Activated CD4-positive, alpha-beta T cell treated with anti-CD3 and anti-CD28 coated beads for 36 hours (primary cell): ENCODE data around the gene F2RL3. TPM values are rescaled to one million over a fixed set of nuclear protein-coding genes. Genes with fewer than 3 reads are reported as not detected.
A peak's percentile ranks its signal among the peaks of the same experiment; 100 is the strongest.

Experiments used
- ATAC-seq: fragments of 200-7000 bp; cut with Tn5 transposase; one replicate; pipeline ENCODE4 v1.10.0; 2021; ENCODE audit warnings: mild to moderate bottlenecking, moderate library complexity
- CTCF ChIA-PET: fragments of 350-600 bp; sonication (Branson Sonifier 250); formaldehyde crosslinking; loops from one replicate; lab custom pipeline; 2021; ENCODE audit warnings: antibody characterized with exemption; lab: Charles Lee
- POLR2A ChIA-PET: fragments of 350-600 bp; sonication (Branson Sonifier 250); formaldehyde crosslinking; loops from one replicate; lab custom pipeline; 2021; ENCODE audit warnings: antibody characterized with exemption, inconsistent platforms; lab: Charles Lee
- DNase-seq: peaks from one replicate; pipeline ENCODE4 v3.0.0-alpha.2; 2020
- H3K27ac Mint-ChIP-seq: one replicate; pipeline ENCODE4 v1.8.0; 2021; ENCODE audit warnings: mixed read lengths
- H3K27me3 Mint-ChIP-seq: one replicate; pipeline ENCODE4 v1.8.0; 2021; ENCODE audit warnings: mixed read lengths
- H3K36me3 Mint-ChIP-seq: one replicate; pipeline ENCODE4 v1.8.0; 2021; ENCODE audit warnings: low read depth, mixed read lengths
- H3K4me1 Mint-ChIP-seq: one replicate; pipeline ENCODE4 v1.8.0; 2021; ENCODE audit warnings: mixed read lengths
- H3K4me3 Mint-ChIP-seq: one replicate; pipeline ENCODE4 v1.8.0; 2021; ENCODE audit warnings: mild to moderate bottlenecking, moderate library complexity, mixed read lengths
- H3K9me3 Mint-ChIP-seq: one replicate; pipeline ENCODE4 v1.8.0; 2021; ENCODE audit warnings: low read depth, mixed read lengths
- intact Hi-C, 2 experiments: fragments of 100-400 bp; cut with DNase I in 1 of 2; cut with micrococcal nuclease in 1 of 2; formaldehyde crosslinking; loops; one replicate each; pipeline versions ENCODE4 v1.14.2 to v1.15.1; 2022 to 2024; cut with DNase I, micrococcal nuclease
- total RNA-seq, 2 experiments: library from RNA; stranded (reverse); gene quantifications; one replicate each; pipeline ENCODE4 v1.2.3, GENCODE V29; 2021

Gene F2RL3
- total RNA-seq, 2 experiments from 2014 or later = not detected

DNA sequence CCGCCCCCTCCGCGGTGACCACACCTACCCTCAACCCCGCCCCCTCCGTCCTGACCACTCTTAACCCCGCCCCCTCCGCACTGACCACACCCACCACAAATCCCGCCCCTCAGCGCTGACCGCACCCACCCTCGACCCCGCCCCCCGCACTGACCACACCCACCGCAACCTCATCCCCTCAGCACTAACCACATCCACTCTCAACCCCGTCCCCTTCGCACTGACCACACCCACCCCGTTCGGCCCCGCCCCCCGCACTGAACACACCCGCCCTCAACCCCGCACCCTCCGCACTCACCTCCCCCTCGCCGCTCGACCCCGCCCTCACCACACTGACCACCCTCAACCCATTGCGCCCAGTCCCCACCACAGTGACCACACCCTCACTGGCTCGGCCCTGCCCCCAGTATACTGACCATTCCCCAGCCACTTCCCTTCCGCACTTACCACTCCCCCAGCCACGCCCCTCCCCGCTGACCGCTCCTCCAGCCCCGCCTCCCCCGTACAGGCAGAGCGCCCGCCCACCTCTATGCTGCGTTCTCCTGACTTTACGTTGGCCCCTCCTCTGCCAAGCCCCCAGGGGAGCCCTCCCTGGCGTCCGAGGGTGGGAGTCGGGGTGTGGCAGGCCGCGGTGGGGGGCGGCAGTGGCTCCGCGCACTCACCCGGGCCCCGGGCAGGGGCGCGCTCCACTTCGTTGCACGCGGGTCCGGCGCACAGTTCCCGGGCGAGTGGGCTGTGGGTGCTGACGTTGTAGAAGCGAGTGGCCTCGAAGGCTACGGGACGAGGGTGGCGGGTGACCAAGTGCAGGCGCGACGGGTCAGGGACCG is 8.4 kb downstream of the F2RL3 start:
- POLR2A ChIA-PET = no interaction called here
- Mint-ChIP-seq H3K36me3 (no peaks in the 10 kb centered on the region), H3K4me3 (peak overlapping the region; percentile 43), H3K27ac (no peak overlapping the region), H3K27me3 (peaks cover 27% of the 10 kb centered on the region), H3K9me3 (no peaks in the 10 kb centered on the region), H3K4me1 (peaks cover 16% of the 10 kb centered on the region)
- DNase-seq (peak; percentile 80), ATAC-seq (peak; percentile 53)
- CTCF ChIA-PET = no interaction called here
- intact Hi-C loops = loop anchor here in 1 of 2 experiments (1.0 to 10.0 kb wide), 8 partner anchors 68 to 425 kb away; partner anchors contain the start of genes BABAM1, C19orf44, CALR3 and HAUS8

DNA sequence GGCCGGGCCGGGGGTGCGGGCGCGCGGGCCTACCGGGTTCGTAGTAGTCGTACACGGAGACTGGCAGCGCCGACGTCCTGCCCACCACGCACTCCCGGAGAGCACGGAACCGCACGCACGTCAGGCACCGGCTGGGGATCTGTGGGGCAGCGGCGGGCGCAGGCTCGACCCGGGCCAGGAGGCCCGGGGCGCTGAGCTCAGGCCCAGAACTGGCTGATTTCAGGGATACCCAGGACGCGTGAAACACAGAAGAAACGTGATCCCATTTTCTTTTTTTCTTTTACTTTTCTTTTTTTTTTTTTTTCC is 9.0 kb downstream of the F2RL3 start:
- CTCF ChIA-PET = no interaction called here
- Mint-ChIP-seq H3K4me1 (peaks cover 16% of the 10 kb centered on the region), H3K27me3 (peaks cover 22% of the 10 kb centered on the region), H3K4me3 (no peak overlapping the region), H3K36me3 (no peaks in the 10 kb centered on the region), H3K9me3 (no peaks in the 10 kb centered on the region), H3K27ac (no peak overlapping the region)
- intact Hi-C loops = loop anchor here in 1 of 2 experiments (1.0 to 10.0 kb wide), 8 partner anchors 69 to 426 kb away; partner anchors contain the start of genes BABAM1, C19orf44, CALR3 and HAUS8
- ATAC-seq (peak; percentile 19), DNase-seq (no peak)
- POLR2A ChIA-PET = no interaction called here

DNA sequence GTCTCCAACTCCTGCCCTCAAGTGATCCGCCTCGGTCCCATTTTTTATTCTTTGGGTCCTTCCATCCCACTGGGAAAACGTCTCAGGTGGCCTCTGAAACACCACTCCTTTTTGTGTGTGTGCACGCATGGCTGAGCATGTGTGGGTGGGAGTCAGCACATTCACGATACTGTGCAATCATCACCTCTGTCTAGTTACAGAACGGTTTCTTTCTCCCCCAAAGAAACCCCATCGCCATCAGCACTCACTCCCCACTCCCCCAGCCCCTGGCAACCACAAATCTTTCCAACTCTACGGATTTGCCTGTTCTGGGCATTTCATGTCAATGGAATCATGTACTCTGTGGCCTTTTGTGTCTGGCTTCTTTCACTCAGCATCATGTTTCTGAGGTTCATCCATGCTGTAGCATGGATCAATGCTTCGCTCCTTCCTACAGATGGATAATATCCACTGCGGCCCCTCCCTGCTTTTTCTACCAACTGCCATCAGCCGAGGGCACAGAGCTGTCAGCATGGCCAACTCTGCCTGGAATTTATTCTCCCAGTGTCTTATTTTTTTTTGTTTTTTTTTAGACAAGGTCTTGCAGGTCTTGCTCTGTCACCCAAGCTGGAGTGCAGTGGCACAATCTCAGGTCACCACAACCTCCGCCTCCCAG is 9.7 kb downstream of the F2RL3 start:
- Mint-ChIP-seq H3K36me3 (no peaks in the 10 kb centered on the region), H3K27me3 (peaks cover 22% of the 10 kb centered on the region), H3K27ac (no peak overlapping the region), H3K4me3 (peak overlapping the region; percentile 32), H3K9me3 (no peaks in the 10 kb centered on the region), H3K4me1 (peaks cover 12% of the 10 kb centered on the region)
- ATAC-seq (no peak), DNase-seq (no peak)
- POLR2A ChIA-PET = no interaction called here
- intact Hi-C loops = loop anchor here in 1 of 2 experiments (1.0 to 10.0 kb wide), 2 partner anchors 127 to 366 kb away; partner anchors contain the start of genes BABAM1 and USHBP1
- CTCF ChIA-PET = no interaction called here

DNA sequence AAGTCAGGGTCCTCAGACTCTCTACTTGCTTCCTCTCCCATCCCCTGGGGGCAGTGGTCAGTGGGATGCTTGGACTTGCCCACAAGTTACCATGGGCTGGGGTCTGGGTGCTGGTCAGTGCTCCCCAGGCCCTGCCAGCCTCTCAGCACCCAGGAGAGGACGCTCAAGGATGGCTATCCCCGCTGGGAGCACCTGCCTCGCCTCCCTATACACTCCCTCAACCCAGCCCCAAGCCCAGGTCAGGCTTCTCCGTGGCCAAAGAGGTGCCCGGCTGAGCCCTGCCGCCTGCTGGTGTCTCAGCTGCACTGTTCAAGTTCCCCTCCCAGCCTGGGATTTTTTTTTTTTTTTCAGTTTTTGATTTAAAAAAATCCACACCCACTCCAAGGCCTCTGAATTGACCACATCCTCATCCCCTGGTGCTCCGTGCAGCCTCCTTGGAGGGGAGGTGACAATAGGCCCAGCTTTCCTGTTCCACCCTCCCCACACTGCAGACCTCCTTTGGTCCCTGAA is 10.8 kb downstream of the F2RL3 start:
- intact Hi-C loops = loop anchor here (1.0 to 10.0 kb wide), 3 partner anchors 125 to 365 kb away; partner anchors contain the start of genes BABAM1 (in 1 of the 2) and USHBP1 (in 1 of the 2)

DNA sequence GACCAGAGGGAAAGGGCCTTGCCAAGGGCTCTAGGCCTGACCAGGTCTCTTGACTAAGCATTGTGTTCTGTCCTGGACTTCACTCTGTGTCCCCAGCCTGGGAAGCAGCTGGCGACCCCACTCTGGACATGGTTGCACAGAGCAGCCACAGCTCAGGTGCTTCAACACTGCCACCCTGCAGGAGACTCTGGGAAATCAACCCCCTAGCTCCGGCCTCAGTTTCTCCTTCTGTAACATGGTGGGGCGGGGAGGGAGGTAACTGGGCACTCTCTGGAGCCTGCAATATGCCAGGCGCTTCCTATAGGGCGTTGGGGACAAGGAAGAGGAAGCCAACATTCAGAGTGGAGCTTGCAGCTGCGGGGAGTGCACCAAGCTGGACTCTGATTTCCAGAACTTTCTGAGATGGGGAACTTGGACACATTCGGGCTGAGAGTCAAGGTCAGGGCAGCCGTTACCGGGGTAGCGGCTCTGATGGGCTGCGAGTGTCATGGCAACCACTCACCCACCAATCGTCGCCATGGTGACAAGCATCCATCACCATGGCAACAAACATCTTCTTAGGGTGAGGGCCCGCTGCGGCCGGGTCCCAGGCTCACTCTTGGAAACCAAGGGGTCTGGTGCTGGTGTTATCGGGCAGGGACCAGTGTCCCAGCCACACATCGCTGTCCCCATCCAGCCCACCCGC is 12.8 kb downstream of the F2RL3 start:
- Mint-ChIP-seq H3K27me3 (peaks cover 11% of the 10 kb centered on the region), H3K4me1 (peaks cover 9% of the 10 kb centered on the region), H3K27ac (no peak overlapping the region), H3K9me3 (no peaks in the 10 kb centered on the region), H3K36me3 (no peaks in the 10 kb centered on the region), H3K4me3 (no peak overlapping the region)
- ATAC-seq (no peak), DNase-seq (no peak)
- ChIA-PET POLR2A (no interaction called here), CTCF (interaction anchor here (0.6 kb wide), 1 partner anchor 224 kb away, joined by 3 read pairs; no protein-coding TSS in a partner anchor)
- intact Hi-C loops = loop anchor here in 1 of 2 experiments (10.0 kb wide), 1 partner anchor 127 kb away; no protein-coding TSS in a partner anchor

More for the DNA sequence above, 10.8 kb downstream of the F2RL3 start:
- Mint-ChIP-seq H3K4me1 (peaks cover 11% of the 10 kb centered on the region), H3K27me3 (peaks cover 19% of the 10 kb centered on the region), H3K27ac (no peak overlapping the region), H3K9me3 (no peaks in the 10 kb centered on the region), H3K4me3 (no peak overlapping the region), H3K36me3 (no peaks in the 10 kb centered on the region)
- POLR2A ChIA-PET = no interaction called here
- CTCF ChIA-PET = interaction anchor here (0.6 to 0.8 kb wide), 2 partner anchors 30 to 123 kb away, joined by 3 read pairs; no protein-coding TSS in a partner anchor
- ATAC-seq = peak; percentile 47
- peak; percentile 65 for DNase-seq

DNA sequence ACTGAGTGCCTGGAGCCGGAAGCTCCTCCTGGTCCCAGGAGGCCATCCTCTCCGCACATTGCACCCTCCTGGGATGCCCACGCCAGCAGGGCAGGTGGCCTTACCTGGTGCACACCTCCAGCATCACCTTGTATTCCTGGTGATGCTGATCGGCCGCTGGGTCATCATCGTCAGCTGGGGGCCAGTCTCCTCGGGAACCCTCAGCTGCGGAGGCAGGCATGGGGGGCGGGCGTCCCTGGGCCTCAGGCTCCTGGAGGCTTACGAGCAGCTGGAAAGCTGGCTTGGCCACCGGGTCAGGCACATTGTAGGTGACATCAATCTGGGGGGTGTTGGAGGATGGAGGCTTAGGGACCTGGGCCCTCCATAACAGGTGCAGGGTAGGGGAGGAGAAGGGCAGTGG is 13.7 kb downstream of the F2RL3 start:
- H3K27ac Mint-ChIP-seq = no peak overlapping the region
- intact Hi-C loops = loop anchor here in 1 of 2 experiments (10.0 kb wide), 1 partner anchor 128 kb away; no protein-coding TSS in a partner anchor
- H3K27me3 Mint-ChIP-seq = peaks cover 10% of the 10 kb centered on the region
- H3K36me3 Mint-ChIP-seq = no peaks in the 10 kb centered on the region
- DNase-seq (no peak), ATAC-seq (no peak)
- POLR2A ChIA-PET = no interaction called here
- no peak overlapping the region for H3K4me3 Mint-ChIP-seq
- no peaks in the 10 kb centered on the region for H3K9me3 Mint-ChIP-seq
- H3K4me1 Mint-ChIP-seq = peaks cover 9% of the 10 kb centered on the region
- CTCF ChIA-PET = no interaction called here

DNA sequence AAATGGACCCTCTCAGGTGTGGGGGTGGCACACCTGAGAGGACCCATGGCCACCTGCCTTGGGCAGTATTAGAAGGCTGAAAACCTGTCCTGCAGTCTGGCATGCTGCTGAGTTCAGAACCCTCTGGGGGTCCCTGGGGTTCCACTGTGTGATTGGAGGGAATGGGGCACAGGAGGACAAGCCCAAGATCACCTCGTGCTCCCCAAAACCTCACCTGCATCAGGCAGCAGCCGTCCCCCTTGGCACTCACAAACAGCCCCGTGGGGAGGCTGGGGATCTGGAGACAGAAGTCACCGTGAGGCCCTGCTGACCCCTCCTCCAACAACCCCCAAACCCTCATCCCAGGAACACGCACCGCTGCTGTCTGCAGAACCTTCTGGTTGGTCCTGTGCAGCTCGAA is 14.5 kb downstream of the F2RL3 start:
- DNase-seq (no peak), ATAC-seq (no peak)
- H3K27me3 Mint-ChIP-seq = peaks cover 6% of the 10 kb centered on the region
- H3K36me3 Mint-ChIP-seq = no peaks in the 10 kb centered on the region
- no peak overlapping the region for H3K4me3 Mint-ChIP-seq
- no peak overlapping the region for H3K27ac Mint-ChIP-seq
- intact Hi-C loops = loop anchor here in 1 of 2 experiments (10.0 kb wide), 1 partner anchor 129 kb away; no protein-coding TSS in a partner anchor
- POLR2A ChIA-PET = no interaction called here
- CTCF ChIA-PET = no interaction called here
- H3K4me1 Mint-ChIP-seq = peaks cover 8% of the 10 kb centered on the region
- no peaks in the 10 kb centered on the region for H3K9me3 Mint-ChIP-seq

DNA sequence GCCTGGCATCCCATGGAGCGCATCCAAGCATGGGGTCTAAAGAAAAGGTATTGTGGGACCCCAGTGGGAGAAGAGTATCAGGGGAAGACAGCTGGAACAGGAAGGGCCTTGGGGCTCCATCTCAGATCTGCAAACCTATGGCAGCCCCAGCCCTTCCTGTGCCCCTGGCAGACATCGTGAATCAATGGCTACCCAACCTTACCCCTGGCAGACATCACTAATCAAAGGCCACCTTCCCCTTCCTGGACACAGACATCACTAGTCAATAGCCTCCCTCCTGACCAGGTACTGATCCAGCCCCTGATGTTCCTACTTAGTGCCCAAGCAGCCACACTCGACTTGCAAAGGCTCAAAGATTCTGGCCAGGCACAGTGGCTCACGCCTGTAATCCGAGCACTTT is 15.8 kb downstream of the F2RL3 start:
- CTCF ChIA-PET = interaction anchor here (0.7 kb wide), 1 partner anchor 231 kb away, joined by 3 read pairs; no protein-coding TSS in a partner anchor
- Mint-ChIP-seq H3K27me3 (peaks cover 3% of the 10 kb centered on the region), H3K27ac (no peak overlapping the region), H3K9me3 (no peaks in the 10 kb centered on the region), H3K4me3 (no peak overlapping the region), H3K4me1 (peaks cover 4% of the 10 kb centered on the region), H3K36me3 (no peaks in the 10 kb centered on the region)
- POLR2A ChIA-PET = no interaction called here
- ATAC-seq (no peak), DNase-seq (no peak)
- intact Hi-C loops = loop anchor here in 1 of 2 experiments (10.0 kb wide), 1 partner anchor 130 kb away; no protein-coding TSS in a partner anchor

DNA sequence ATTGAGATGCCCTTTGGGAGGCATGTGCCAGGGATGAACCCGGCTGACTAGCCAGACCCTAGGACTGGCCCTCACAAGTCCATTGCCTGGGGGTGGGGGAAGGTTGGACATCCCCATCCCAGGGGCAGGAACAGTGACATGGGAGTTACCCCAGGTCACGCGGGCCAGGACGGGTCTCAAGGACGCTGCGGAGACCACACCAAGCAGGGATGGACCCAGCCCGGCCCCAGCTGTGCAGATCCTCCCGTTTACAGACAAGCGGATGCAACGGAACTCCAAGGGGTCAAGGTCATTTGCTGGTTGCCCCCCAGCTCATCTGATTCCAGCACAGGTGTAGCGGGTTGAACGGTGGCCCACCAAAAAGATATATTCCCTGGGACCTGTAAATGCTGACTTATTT is 20.0 kb downstream of the F2RL3 start:
- peaks cover 14% of the 10 kb centered on the region for H3K9me3 Mint-ChIP-seq
- ATAC-seq (no peak), DNase-seq (no peak)
- no peaks in the 10 kb centered on the region for H3K36me3 Mint-ChIP-seq
- CTCF ChIA-PET = interaction anchor here (0.6 to 1.0 kb wide), 2 partner anchors 136 to 146 kb away, joined by 3 read pairs; no protein-coding TSS in a partner anchor
- H3K4me1 Mint-ChIP-seq = no peaks in the 10 kb centered on the region
- POLR2A ChIA-PET = no interaction called here
- H3K4me3 Mint-ChIP-seq = no peak overlapping the region
- H3K27ac Mint-ChIP-seq = no peak overlapping the region
- intact Hi-C loops = loop anchor here in 1 of 2 experiments (10.0 kb wide), 1 partner anchor 134 kb away; no protein-coding TSS in a partner anchor
- no peaks in the 10 kb centered on the region for H3K27me3 Mint-ChIP-seq

DNA sequence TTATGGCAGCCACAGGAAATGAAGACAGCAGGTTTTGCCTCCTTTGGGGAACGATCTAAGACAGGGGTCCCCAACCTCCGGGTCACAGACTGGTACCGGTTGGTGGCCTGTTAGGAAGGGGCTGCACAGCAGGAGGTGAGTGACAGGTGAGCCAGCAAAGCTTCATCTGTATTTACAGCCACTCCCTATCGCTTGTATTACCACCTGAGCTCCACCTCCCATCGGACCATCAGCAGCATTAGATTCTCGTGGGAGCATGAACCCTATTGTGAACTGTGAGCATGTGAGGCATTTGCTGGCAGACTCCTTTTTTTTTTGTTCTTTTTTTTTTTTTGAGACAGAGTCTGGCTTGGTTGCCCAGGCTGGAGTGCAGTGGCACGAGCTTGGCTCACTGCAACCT is 22.2 kb downstream of the F2RL3 start:
- no peaks in the 10 kb centered on the region for H3K27me3 Mint-ChIP-seq
- ChIA-PET CTCF (interaction anchor here (0.5 to 0.6 kb wide), 2 partner anchors 207 to 459 kb away, joined by 3 read pairs; no protein-coding TSS in a partner anchor), POLR2A (no interaction called here)
- intact Hi-C loops = no loop called here
- H3K4me3 Mint-ChIP-seq = no peak overlapping the region
- no peak overlapping the region for H3K27ac Mint-ChIP-seq
- H3K36me3 Mint-ChIP-seq = no peaks in the 10 kb centered on the region
- peaks cover 16% of the 10 kb centered on the region for H3K9me3 Mint-ChIP-seq
- no peaks in the 10 kb centered on the region for H3K4me1 Mint-ChIP-seq
- DNase-seq (no peak), ATAC-seq (no peak)

DNA sequence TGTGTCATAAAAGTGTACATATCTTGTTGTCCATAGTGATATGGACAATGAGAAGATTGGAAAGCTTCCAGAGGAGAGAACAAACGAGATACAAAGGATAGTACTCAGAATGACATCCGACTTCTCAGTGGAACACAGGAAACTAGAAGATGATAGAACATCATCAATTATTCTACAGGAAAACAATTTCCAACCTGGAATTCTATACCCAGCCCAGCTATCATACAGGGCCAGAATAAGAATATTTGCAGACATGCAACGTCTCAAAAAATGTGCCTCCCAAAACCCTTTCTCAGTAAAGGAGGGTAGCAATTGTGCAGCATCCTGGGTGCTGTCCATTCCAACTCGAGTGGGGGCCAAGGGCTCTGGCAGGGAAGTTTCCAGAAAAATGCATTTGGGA is 24.0 kb downstream of the F2RL3 start:
- no peak for DNase-seq
- Mint-ChIP-seq H3K9me3 (peaks cover 16% of the 10 kb centered on the region), H3K27ac (no peak overlapping the region), H3K4me1 (no peaks in the 10 kb centered on the region), H3K4me3 (no peak overlapping the region), H3K36me3 (no peaks in the 10 kb centered on the region), H3K27me3 (peaks cover 6% of the 10 kb centered on the region)
- ChIA-PET CTCF (no interaction called here), POLR2A (no interaction called here)
- intact Hi-C loops = no loop called here
- ATAC-seq = no peak
